ENCODE data around the gene DYNLT4. TPM values are rescaled to one million over a fixed set of nuclear protein-coding genes. Genes with fewer than 3 reads are reported as not detected.
A peak's percentile ranks its signal among the peaks of the same experiment; 100 is the strongest.

DYNLT4 gene
- total RNA-seq, 1 experiment from 2014 or later, result 0.31 TPM

GRCh38 chr1:44777969-44778635, 29.0 kb downstream of the DYNLT4 start (continued):
- TF ChIP-seq GABPB1 (CRISPR knock-in tag; IDR thresholded peaks at IDR 0.05), result no peak
- TF ChIP-seq RORB (CRISPR knock-in tag; IDR thresholded peaks at IDR 0.05), result no peak
- no peak for TF ChIP-seq TCF7 (CRISPR knock-in tag; IDR thresholded peaks at IDR 0.05; ENCODE audit: low read depth)

GRCh38 chr1:44777547-44777946, 29.6 kb downstream of the DYNLT4 start:
- Mint-ChIP-seq H3K4me1 (peaks cover 22% of the 10 kb centered on the region), H3K27me3 (ENCODE audit: low read depth) (no peaks in the 10 kb centered on the region), H3K27ac (peak overlapping the region; percentile 94), H3K4me3 (peak overlapping the region; percentile 87), H3K36me3 (peaks cover 49% of the 10 kb centered on the region), H3K9me3 (no peaks in the 10 kb centered on the region)
- no peak for DNase-seq (ENCODE audit: low spot score)
- no peak for TF ChIP-seq ZSCAN18 (CRISPR knock-in tag; IDR thresholded peaks at IDR 0.05)
- TF ChIP-seq, protein P1, sequence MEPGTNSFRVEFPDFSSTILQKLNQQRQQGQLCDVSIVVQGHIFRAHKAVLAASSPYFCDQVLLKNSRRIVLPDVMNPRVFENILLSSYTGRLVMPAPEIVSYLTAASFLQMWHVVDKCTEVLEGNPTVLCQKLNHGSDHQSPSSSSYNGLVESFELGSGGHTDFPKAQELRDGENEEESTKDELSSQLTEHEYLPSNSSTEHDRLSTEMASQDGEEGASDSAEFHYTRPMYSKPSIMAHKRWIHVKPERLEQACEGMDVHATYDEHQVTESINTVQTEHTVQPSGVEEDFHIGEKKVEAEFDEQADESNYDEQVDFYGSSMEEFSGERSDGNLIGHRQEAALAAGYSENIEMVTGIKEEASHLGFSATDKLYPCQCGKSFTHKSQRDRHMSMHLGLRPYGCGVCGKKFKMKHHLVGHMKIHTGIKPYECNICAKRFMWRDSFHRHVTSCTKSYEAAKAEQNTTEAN (CRISPR knock-in tag; IDR thresholded peaks at IDR 0.05), result 0 out of 2 replicates have a peak, but pooled peaks have one; percentile 2
- 0 out of 2 replicates have a peak, but pooled peaks have one; percentile 18 for TF ChIP-seq SP1 (CRISPR knock-in tag; conservative IDR thresholded peaks at IDR 0.05)
- CTCF ChIA-PET, result no interaction called here
- no peak for ATAC-seq
- POLR2A ChIA-PET, result no interaction called here

- ChIA-PET CTCF (interaction anchor here (1.7 to 2.0 kb wide), 2 partner anchors 10 to 17 kb away, joined by 5 to 9 read pairs; partner anchors contain the start of gene BEST4), POLR2A (interaction anchor here (1.1 to 2.8 kb wide), 4 partner anchors 8 to 745 kb away, joined by 3 to 19 read pairs (median 12); partner anchors contain the start of gene PRDX1)
- DNase-seq (ENCODE audit: low spot score) (no peak), ATAC-seq (no peak)
- Mint-ChIP-seq H3K4me1 (peaks cover 22% of the 10 kb centered on the region), H3K4me3 (peak overlapping the region; percentile 87), H3K36me3 (peaks cover 49% of the 10 kb centered on the region), H3K27me3 (ENCODE audit: low read depth) (no peaks in the 10 kb centered on the region), H3K9me3 (no peaks in the 10 kb centered on the region), H3K27ac (peak overlapping the region; percentile 92)
- TF ChIP-seq NR1H2 (CRISPR knock-in tag; IDR thresholded peaks at IDR 0.05) (no peak), NFYB (CRISPR knock-in tag; conservative IDR thresholded peaks at IDR 0.05; ENCODE audit: low read depth) (no peak), OVOL2 (CRISPR knock-in tag; IDR thresholded peaks at IDR 0.05; ENCODE audit: borderline replicate concordance) (no peak), GABPB1 (CRISPR knock-in tag; IDR thresholded peaks at IDR 0.05) (no peak), ELF4 (CRISPR knock-in tag; IDR thresholded peaks at IDR 0.05; ENCODE audit: low read depth) (no peak), MXD4 (CRISPR knock-in tag; IDR thresholded peaks at IDR 0.05; ENCODE audit: borderline replicate concordance) (no peak), HMGA2 (CRISPR knock-in tag; IDR thresholded peaks at IDR 0.05) (no peak), ETV6 (CRISPR knock-in tag; IDR thresholded peaks at IDR 0.05) (no peak), ESRRA (CRISPR knock-in tag; IDR thresholded peaks at IDR 0.05; ENCODE audit: borderline replicate concordance) (no peak), ZNF671 (CRISPR knock-in tag; IDR thresholded peaks at IDR 0.05) (no peak), GRHL2 (CRISPR knock-in tag; IDR thresholded peaks at IDR 0.05; ENCODE audit: insufficient replicate concordance, severe bottlenecking) (no peak), ATF3 (CRISPR knock-in tag; conservative IDR thresholded peaks at IDR 0.05) (no peak), MAX (CRISPR knock-in tag; IDR thresholded peaks at IDR 0.05) (no peak), ZNF121 (CRISPR knock-in tag; IDR thresholded peaks at IDR 0.05) (no peak), NR3C1 (CRISPR knock-in tag; conservative IDR thresholded peaks at IDR 0.05; ENCODE audit: low read depth) (no peak), SOX15 (CRISPR knock-in tag; IDR thresholded peaks at IDR 0.05) (no peak), ZBTB21 (CRISPR knock-in tag; IDR thresholded peaks at IDR 0.05; ENCODE audit: borderline replicate concordance) (no peak), FOXK1 (CRISPR knock-in tag; IDR thresholded peaks at IDR 0.05) (no peak)
- TF ChIP-seq, protein P1 (CRISPR knock-in tag; IDR thresholded peaks at IDR 0.05), result no peak
- TF ChIP-seq, protein P2, sequence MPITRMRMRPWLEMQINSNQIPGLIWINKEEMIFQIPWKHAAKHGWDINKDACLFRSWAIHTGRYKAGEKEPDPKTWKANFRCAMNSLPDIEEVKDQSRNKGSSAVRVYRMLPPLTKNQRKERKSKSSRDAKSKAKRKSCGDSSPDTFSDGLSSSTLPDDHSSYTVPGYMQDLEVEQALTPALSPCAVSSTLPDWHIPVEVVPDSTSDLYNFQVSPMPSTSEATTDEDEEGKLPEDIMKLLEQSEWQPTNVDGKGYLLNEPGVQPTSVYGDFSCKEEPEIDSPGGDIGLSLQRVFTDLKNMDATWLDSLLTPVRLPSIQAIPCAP (CRISPR knock-in tag; IDR thresholded peaks at IDR 0.05), result no peak
Measured at GRCh38 chr1:44776730-44777068, 30.5 kb downstream of the DYNLT4 start.

All from WTC11 (cell line).